HG03575 (cell line): ENCODE results near the gene PLAGL2.
"Not testable (repeated sequence)": the region's sequence is repeated elsewhere in the genome, so short reads cannot be mapped to it uniquely, and the experiment has no call there.

Experiments used
- ATAC-seq: cut with Tn5 transposase; IDR thresholded peaks from one replicate; pipeline ENCODE4 v1.9.1; 2021; ENCODE audit not compliant: unreplicated experiment, insufficient number of reproducible peaks, low FRiP score; ENCODE audit errors: extremely low read depth

Gene PLAGL2

GRCh38 chr20:32190616-32191415 lies 16.7 kb downstream of the PLAGL2 start:
- no peak for ATAC-seq

DNA sequence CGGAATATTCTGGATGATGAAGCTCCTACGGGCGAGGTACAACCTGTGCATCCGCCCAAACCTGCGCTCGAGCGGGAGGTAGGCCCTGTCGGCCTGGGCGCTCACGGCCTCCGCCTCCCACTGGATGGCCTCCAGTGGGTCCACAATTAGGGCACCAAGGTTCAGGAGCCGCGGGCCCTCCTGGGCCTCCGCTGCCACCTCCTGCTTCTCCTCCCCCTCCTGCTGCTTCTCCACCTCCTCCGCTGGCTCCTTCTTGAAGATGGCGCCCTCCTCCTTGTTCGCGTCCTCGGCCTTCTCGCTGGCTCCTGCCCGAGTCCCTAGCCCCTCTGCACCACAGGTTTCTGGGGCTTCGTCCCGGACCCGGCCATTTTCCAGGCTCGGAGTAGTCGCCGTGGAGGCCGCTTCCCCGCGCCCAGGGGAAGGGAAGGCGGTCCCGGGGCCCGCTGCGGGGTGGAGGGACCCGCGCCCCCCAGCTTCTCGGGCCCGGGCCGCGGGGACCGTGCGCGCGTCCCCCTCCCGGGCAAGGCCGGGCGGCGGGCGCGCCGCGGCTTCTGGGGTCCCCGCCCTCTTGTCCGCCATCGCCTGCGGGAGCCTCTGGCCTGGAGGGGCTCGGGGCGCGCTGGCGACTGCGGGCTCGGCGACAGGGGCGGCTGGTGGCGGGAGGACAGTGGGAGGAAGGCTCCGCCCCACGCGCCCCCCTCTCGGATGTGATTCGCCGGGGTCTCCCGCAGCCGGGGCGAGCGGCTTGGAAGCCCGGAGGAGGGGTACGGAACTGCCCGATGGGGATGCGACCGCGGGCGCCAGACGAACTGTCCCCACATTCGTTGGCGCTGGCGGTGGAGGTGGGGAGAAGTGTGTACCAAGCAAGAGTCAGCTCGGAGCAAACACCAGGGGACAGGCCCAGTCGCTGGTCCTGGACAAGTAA lies 17.6 kb downstream of the PLAGL2 start:
- no peak for ATAC-seq

GRCh38 chr20:32189123-32189410 lies 18.5 kb downstream of the PLAGL2 start:
- ATAC-seq: no peak

GRCh38 chr20:32188376-32189122 lies 19.0 kb downstream of the PLAGL2 start:
- ATAC-seq: no peak

DNA sequence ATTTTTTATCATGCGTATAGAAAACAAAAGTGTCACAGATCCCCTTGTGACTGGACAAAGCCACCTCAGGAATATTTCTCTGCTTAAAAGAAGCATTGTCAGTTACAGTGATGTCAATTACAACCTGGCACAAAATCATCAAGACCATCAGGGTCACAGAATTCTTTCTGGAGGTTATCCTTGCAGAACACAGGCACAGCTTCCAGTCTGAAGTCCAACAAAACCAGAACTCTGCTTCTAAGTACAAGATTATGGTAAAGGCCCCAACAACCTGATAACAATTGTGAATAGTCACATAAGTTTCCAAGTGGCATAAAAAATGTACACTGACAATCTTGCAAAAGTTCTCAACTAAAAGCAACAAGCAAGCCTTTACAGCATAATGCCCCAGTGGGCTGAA lies 21.0 kb downstream of the PLAGL2 start:
- no peak for ATAC-seq

DNA sequence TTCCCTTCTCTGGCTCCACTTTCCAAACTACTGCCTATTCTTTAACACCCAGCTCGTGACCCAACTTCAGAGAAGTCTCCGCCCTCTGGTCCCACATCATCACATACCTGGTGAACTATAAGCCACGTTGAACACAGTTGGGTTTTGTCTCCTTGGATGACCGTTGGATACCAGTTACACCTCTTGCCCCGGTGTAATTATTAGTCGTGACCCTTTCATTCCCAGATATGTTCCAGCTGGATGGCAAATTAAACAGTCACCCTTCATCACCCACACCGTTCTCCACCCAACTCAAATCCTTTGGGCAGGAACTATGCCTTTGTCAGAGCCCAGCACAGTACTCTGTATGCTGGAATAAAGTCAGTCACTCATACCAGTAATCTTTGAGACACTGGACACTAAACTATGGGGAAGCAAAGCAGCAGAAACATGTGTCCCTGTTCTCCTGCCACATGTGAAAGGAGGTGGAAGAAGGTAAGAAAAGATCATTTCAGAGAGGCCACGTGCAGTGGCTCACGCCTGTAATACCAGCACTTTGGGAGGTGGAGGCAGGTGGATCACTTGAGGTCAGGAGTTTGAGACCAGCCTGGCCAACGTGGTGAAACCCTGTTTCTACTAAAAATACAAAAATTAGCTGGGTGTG lies 22.5 kb downstream of the PLAGL2 start:
- no peak for ATAC-seq

DNA sequence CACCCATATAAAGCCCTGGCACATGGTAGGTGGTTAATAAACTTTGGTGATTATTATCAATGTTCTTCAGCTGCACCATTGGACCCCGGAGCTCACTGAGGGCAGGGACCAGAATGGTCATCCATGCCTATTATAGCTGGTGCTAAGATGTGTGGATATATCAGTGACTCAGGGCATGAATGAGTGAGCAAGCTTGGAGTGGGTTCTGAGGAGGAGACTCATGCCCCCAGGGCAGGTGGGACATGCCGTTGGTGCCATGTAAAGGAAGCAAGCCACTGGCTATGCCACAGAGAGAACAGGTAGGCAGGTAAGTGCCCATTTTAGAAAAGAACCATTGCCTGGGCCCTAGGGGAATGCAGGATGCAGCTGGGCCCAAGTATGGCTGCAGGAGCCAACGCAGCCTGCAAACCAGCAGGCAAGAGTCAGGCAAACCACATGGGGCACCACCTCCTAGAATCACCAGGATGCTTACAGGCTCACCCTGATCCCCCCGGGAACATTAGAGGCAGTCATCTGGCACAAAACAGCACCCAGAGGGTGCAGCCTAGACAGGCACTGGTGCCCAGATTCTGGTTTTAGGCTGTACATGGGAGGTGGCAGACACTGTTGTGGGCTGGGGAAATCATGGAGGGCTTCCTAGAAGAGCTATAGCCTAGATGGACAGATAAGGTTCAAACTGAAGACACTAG lies 23.5 kb downstream of the PLAGL2 start:
- ATAC-seq: no peak

- no peak for ATAC-seq
Observed at GRCh38 chr20:32181606-32182005, 25.9 kb downstream of the PLAGL2 start.

GRCh38 chr20:32179934-32180333 lies 27.6 kb downstream of the PLAGL2 start:
- no peak for ATAC-seq

DNA sequence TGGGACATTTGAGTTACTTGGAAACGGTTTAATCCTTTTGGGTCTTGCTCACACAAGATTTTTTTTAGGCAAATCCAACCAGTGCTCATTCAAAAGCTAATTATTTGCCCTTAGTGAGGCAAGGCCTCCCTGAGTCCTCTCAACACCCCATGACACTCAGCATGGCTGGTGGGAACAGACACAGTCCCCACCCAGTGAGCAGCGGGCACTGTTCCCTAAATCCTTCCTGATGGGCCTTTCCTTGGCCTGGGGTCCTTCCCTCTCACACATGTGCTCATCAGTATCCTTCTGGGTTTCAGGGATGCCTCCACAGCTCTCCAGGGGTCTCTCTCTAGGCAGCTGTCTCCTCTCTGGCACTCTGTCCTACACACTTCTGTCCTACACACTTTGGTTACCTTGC lies 28.0 kb downstream of the PLAGL2 start:
- no peak for ATAC-seq

DNA sequence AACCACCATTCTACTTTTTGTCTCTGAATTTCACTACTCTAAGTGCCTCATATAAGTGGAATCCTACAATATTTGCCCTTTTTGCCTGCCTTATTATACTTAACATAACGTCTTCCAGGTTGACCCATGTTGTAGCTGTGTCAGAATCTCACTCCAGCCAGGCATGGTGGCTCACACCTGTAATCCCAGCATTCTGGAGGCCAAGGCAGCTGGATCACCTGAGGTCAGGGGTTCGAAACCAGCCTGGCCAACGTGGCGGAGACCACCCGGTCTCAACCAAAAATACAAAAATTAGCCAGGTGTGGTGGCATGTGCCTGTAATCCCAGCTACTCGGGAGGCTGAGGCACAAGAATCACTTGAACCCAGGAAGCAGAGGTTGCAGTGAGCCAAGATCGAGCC lies 29.8 kb downstream of the PLAGL2 start:
- not testable (repeated sequence) for ATAC-seq

GRCh38 chr20:32168184-32168910 lies 39.2 kb downstream of the PLAGL2 start:
- no peak for ATAC-seq

GRCh38 chr20:32167552-32167951 lies 40.0 kb downstream of the PLAGL2 start:
- ATAC-seq: no peak

GRCh38 chr20:32165836-32166545 lies 41.6 kb downstream of the PLAGL2 start:
- ATAC-seq: no peak

DNA sequence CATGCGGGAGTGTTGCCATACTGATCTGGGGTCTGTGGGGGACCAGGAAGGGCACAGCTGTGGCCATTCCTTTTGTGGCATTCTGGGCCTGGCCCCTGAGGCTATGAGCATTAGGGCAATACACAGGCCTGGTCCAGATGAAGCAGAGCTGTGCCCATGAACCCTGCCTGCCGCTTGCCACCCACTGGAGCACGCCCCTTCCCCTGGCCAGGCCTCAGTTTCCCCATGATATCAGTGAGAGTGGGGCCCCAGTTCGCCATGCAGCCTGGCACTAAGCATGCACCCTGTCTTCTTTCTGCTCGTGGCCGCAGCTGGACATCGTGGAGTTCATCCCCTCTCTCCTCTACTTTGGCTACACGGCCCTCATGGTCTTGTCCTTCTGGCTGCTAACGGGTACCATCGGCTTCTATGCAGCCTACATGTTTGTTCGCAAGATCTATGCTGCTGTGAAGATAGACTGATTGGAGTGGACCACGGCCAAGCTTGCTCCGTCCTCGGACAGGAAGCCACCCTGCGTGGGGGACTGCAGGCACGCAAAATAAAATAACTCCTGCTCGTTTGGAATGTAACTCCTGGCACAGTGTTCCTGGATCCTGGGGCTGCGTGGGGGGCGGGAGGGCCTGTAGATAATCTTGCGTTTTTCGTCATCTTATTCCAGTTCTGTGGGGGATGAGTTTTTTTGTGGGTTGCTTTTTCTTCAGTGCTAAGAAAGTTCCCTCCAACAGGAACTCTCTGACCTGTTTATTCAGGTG lies 42.4 kb downstream of the PLAGL2 start:
- ATAC-seq: no peak

GRCh38 chr20:32163951-32164350 lies 43.6 kb downstream of the PLAGL2 start:
- no peak for ATAC-seq

DNA sequence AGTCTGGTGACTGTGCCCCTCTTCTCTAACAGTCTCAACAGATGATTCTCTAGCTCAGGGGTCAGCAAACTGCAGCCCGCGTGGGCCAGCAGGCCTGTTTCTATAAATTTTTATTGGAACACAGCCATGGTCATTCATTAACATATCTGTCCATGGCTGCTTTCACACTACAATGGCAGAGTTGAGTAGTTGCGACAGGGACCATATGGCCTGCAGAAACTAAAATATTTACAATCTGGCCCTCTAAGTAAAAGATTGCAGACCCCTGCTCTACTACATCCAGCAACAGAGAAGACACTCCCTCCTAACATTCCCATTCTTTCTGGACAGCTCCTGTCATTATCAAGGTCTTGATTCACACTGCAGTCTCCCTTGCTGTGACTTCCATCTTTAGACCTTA lies 45.2 kb downstream of the PLAGL2 start:
- ATAC-seq: no peak
